ENCODE measurements around the gene EPB41L5. TPM values are rescaled to one million over a fixed set of nuclear protein-coding genes. Genes with fewer than 3 reads are reported as not detected.
"Not testable (repeated sequence)": the region's sequence is repeated elsewhere in the genome, so short reads cannot be mapped to it uniquely, and the experiment has no call there.

EPB41L5 gene
- total RNA-seq, 1 experiment from 2014 or later: 19.0 TPM

DNA sequence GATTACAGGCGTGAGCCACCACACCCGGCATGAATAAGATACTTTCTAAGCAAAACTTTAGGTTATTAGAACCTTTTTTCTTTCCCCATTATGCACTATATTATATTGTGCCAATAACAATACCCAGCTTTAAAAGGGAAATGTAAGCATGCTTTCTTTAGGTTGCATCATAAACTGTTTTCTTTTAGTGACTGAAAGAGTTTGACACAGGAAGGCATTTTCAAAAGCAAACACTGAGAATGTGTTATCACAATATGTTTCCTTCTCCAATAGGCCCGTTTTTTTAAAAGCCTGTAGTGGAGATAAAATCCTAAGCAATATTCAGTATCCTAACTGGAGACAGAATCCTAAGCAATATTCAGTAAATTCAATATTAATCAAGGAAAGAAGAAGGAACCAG lies 16.7 kb upstream of the EPB41L5 start:
- intact Hi-C loops (cut with micrococcal nuclease): no loop called here
- TF ChIP-seq, protein P1, sequence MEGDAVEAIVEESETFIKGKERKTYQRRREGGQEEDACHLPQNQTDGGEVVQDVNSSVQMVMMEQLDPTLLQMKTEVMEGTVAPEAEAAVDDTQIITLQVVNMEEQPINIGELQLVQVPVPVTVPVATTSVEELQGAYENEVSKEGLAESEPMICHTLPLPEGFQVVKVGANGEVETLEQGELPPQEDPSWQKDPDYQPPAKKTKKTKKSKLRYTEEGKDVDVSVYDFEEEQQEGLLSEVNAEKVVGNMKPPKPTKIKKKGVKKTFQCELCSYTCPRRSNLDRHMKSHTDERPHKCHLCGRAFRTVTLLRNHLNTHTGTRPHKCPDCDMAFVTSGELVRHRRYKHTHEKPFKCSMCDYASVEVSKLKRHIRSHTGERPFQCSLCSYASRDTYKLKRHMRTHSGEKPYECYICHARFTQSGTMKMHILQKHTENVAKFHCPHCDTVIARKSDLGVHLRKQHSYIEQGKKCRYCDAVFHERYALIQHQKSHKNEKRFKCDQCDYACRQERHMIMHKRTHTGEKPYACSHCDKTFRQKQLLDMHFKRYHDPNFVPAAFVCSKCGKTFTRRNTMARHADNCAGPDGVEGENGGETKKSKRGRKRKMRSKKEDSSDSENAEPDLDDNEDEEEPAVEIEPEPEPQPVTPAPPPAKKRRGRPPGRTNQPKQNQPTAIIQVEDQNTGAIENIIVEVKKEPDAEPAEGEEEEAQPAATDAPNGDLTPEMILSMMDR (IDR thresholded peaks at IDR 0.05; ENCODE audit: unreplicated experiment): no peak
- H3K27ac Mint-ChIP-seq (ENCODE audit: low read depth, unreplicated experiment): no peak overlapping the region
- H3K4me3 Mint-ChIP-seq (ENCODE audit: unreplicated experiment): no peak overlapping the region
- ChIA-PET POLR2A (interaction anchor here (0.7 to 0.8 kb wide), 2 partner anchors 174 to 253 kb away, joined by 3 to 4 read pairs; no protein-coding TSS in a partner anchor), CTCF (interaction anchor here (0.6 to 0.7 kb wide), 2 partner anchors 16 to 23 kb away, joined by 3 to 4 read pairs; no protein-coding TSS in a partner anchor)
- no peak for DNase-seq (ENCODE audit: unreplicated experiment)
- H3K4me1 Mint-ChIP-seq (ENCODE audit: insufficient read depth, unreplicated experiment): no peaks in the 10 kb centered on the region
- H3K27me3 Mint-ChIP-seq (ENCODE audit: insufficient read depth, unreplicated experiment): no peaks in the 10 kb centered on the region
- no TSS peak for BruUV-seq (replicated peaks)
- H3K9me3 Mint-ChIP-seq (ENCODE audit: unreplicated experiment): no peaks in the 10 kb centered on the region
- H3K36me3 Mint-ChIP-seq (ENCODE audit: insufficient read depth, unreplicated experiment): no peaks in the 10 kb centered on the region

DNA sequence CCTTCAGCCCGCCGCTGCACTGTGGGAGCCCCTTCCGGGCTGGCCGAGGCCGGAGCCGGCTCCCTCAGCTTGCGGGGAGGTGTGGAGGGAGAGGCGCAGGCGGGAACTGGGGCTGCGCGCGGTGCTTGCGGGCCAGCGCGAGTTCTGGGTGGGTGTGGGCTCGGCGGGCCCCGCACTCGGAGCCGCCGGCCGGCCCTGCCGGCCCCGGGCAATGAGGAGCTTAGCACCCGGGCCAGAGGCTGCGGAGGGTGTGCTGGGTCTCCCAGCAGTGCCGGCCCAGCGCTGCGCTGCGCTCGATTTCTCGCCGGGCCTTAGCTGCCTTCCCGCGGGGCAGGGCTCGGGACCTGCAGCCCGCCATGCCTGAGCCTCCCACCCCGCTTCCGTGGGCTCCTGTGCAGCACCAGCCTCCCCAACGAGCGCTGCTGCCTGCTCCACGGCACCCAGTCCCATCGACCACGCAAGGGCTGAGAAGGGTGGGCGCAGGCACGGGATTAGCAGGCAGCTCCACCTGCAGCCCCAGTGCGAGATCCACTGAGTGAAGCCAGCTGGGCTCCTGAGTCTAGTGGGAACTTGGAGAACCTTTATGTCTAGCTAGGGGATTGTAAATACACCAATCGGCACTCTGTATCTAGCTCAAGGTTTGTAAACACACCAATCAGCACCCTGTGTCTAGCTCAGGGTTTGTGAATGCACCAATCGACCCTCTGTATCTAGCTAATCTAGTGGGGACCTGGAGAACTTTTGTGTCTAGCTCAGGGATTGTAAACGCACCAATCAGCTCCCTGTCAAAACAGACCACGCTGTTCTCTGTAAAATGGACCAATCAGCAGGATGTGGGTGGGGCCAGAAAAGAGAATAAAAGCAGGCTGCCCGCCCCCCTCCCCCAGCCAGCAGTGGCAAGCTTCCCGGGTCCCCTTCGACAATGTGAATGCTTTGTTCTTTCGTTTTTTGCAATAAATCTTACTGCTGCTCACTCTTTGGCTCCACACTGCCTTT lies 15.7 kb upstream of the EPB41L5 start:
- BruUV-seq (replicated peaks); H3K4me3 Mint-ChIP-seq (ENCODE audit: unreplicated experiment); POLR2A ChIA-PET; H3K9me3 Mint-ChIP-seq (ENCODE audit: unreplicated experiment); H3K27me3 Mint-ChIP-seq (ENCODE audit: insufficient read depth, unreplicated experiment); H3K4me1 Mint-ChIP-seq (ENCODE audit: insufficient read depth, unreplicated experiment); H3K36me3 Mint-ChIP-seq (ENCODE audit: insufficient read depth, unreplicated experiment); CTCF ChIA-PET; intact Hi-C loops (cut with micrococcal nuclease); DNase-seq (ENCODE audit: unreplicated experiment); H3K27ac Mint-ChIP-seq (ENCODE audit: low read depth, unreplicated experiment): not testable (repeated sequence)

DNA sequence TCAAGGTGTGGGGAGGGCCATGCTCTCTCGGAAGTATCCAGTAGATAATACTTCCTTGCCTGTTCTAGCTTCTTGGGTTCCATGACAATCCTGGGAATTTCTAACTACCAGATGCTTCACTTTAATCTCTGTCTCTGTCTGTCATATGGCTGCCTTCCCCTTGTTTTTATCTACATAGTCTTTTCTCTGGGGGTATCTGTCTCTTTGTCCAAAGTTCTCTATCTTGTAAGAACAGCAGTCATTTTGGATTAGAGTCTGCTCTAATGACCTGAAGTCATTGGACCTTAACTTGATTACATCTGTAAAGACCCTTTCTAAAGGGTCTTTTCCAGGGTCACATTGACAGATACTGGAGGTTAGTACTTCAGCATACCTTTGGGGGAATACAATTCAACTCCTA lies 11.4 kb upstream of the EPB41L5 start:
- no TSS peak for BruUV-seq (replicated peaks)
- TF ChIP-seq, protein P1 (IDR thresholded peaks at IDR 0.05; ENCODE audit: unreplicated experiment): no peak
- Mint-ChIP-seq H3K27ac (ENCODE audit: low read depth, unreplicated experiment) (no peak overlapping the region), H3K4me1 (ENCODE audit: insufficient read depth, unreplicated experiment) (no peaks in the 10 kb centered on the region), H3K27me3 (ENCODE audit: insufficient read depth, unreplicated experiment) (no peaks in the 10 kb centered on the region), H3K4me3 (ENCODE audit: unreplicated experiment) (no peak overlapping the region), H3K36me3 (ENCODE audit: insufficient read depth, unreplicated experiment) (no peaks in the 10 kb centered on the region), H3K9me3 (ENCODE audit: unreplicated experiment) (no peaks in the 10 kb centered on the region)
- ChIA-PET POLR2A (no interaction called here), CTCF (no interaction called here)
- DNase-seq (ENCODE audit: unreplicated experiment): no peak
- intact Hi-C loops (cut with micrococcal nuclease): no loop called here

DNA sequence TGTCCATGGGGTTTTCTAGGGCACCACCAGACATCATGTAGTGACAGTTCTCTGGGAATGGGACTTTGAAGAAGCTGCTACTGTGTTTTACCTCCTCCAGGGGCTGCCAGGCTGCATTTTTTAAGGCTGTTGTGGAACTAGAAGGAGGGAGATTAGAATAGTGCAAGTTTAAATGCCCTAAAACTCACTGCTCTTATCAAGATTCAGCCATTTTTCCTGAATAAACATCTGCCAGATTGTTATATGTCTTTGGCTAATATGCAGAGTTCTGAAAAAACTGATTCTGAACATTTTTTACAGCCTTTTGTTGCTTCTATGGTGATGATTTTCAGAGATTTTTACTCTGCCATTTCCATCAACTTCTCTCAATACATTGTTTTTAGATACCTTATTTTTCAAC lies 8.6 kb upstream of the EPB41L5 start:
- POLR2A ChIA-PET: no interaction called here
- no peak overlapping the region for H3K27ac Mint-ChIP-seq (ENCODE audit: low read depth, unreplicated experiment)
- no peak overlapping the region for H3K4me3 Mint-ChIP-seq (ENCODE audit: unreplicated experiment)
- BruUV-seq (replicated peaks): no TSS peak
- intact Hi-C loops (cut with micrococcal nuclease): no loop called here
- CTCF ChIA-PET: interaction anchor here (0.6 to 1.0 kb wide), 2 partner anchors 13 to 171 kb away, joined by 3 to 5 read pairs; no protein-coding TSS in a partner anchor
- H3K9me3 Mint-ChIP-seq (ENCODE audit: unreplicated experiment): no peaks in the 10 kb centered on the region
- H3K27me3 Mint-ChIP-seq (ENCODE audit: insufficient read depth, unreplicated experiment): no peaks in the 10 kb centered on the region
- TF ChIP-seq, protein P1 (IDR thresholded peaks at IDR 0.05; ENCODE audit: unreplicated experiment): no peak
- no peaks in the 10 kb centered on the region for H3K4me1 Mint-ChIP-seq (ENCODE audit: insufficient read depth, unreplicated experiment)
- H3K36me3 Mint-ChIP-seq (ENCODE audit: insufficient read depth, unreplicated experiment): peaks cover 7% of the 10 kb centered on the region
- no peak for DNase-seq (ENCODE audit: unreplicated experiment)

Data from MCF 10A (cell line).